GM12892 (cell line): ENCODE measurements around the gene AMZ1.

Experiments used
- POLR2A ChIP-seq: IDR thresholded peaks from 2 replicates; pipeline ENCODE4 v1.6.1; 2011; ENCODE audit warnings: low read depth, low read length, control low read depth
- POLR2AphosphoS5 ChIP-seq: IDR thresholded peaks from 2 replicates; pipeline ENCODE4 v1.6.1; 2011; ENCODE audit warnings: low read depth, low read length, control low read depth

- TF ChIP-seq POLR2A = no peak
- TF ChIP-seq POLR2AphosphoS5 = no peak
Measured at GRCh38 chr7:2702594-2702957, 14.6 kb downstream of the AMZ1 start.
